Caco-2 (cell line): ENCODE results near the gene DBH. TPM values are rescaled to one million over a fixed set of nuclear protein-coding genes. Genes with fewer than 3 reads are reported as not detected.

Experiments used
- BruUV-seq: library from RNA; stranded (reverse); fragments of 400-500 nt; replicated peaks from 2 replicates; lab custom pipeline; 2021; lab: Mats Ljungman, UMichigan
- CTCF ChIA-PET: fragments of 300-600 bp; sonication (Branson Sonifier 250); formaldehyde crosslinking; loops from one replicate; lab custom pipeline; 2022; ENCODE audit warnings: antibody characterized with exemption; lab: Charles Lee
- POLR2A ChIA-PET: fragments of 300-600 bp; sonication (Branson Sonifier 250); formaldehyde crosslinking; loops from one replicate; lab custom pipeline; 2022; ENCODE audit warnings: antibody characterized with exemption; lab: Charles Lee
- DNase-seq, 2 experiments: peaks; one replicate each; pipeline versions ENCODE4 v3.0.0 to v3.0.0-alpha.2; 2020 to 2022
- H3K27me3 ChIP-seq: replicated peaks from 2 replicates; pipeline ENCODE4 v1.6.0; 2011; ENCODE audit warnings: low read length; ENCODE audit not compliant: control insufficient read depth, insufficient read depth
- H3K36me3 ChIP-seq: 2 replicates; pipeline ENCODE4 v1.5.1; 2011; ENCODE audit warnings: low read length; ENCODE audit not compliant: control insufficient read depth, insufficient read depth
- H3K4me1 ChIP-seq: fragments of 250-450 bp; sonication (Bioruptor Pico); 2 replicates; pipeline ENCODE4 v1.5.1; 2020; ENCODE audit warnings: mild to moderate bottlenecking
- H3K4me3 ChIP-seq: 2 replicates; pipeline ENCODE4 v1.5.1; 2011; ENCODE audit warnings: low read depth, mild to moderate bottlenecking, control low read depth, low read length
- H3K9me3 ChIP-seq: fragments of 250-450 bp; sonication (Bioruptor Pico); 2 replicates; pipeline ENCODE4 v1.5.1; 2020; ENCODE audit warnings: mild to moderate bottlenecking, moderate library complexity
- H3K27ac Mint-ChIP-seq: one replicate; pipeline ENCODE4 v1.8.0; 2022; ENCODE audit warnings: mixed read lengths; ENCODE audit not compliant: unreplicated experiment
- H3K27me3 Mint-ChIP-seq: one replicate; pipeline ENCODE4 v1.8.0; 2022; ENCODE audit warnings: mixed read lengths; ENCODE audit not compliant: insufficient read depth, unreplicated experiment
- H3K36me3 Mint-ChIP-seq: one replicate; pipeline ENCODE4 v1.8.0; 2022; ENCODE audit warnings: mild to moderate bottlenecking, mixed read lengths; ENCODE audit not compliant: insufficient read depth, unreplicated experiment
- H3K4me1 Mint-ChIP-seq: one replicate; pipeline ENCODE4 v1.8.0; 2022; ENCODE audit warnings: low read depth, mixed read lengths; ENCODE audit not compliant: unreplicated experiment
- H3K4me3 Mint-ChIP-seq: one replicate; pipeline ENCODE4 v1.8.0; 2022; ENCODE audit warnings: mild to moderate bottlenecking, moderate library complexity, mixed read lengths; ENCODE audit not compliant: unreplicated experiment
- H3K9me3 Mint-ChIP-seq: one replicate; pipeline ENCODE4 v1.8.0; 2022; ENCODE audit warnings: mixed read lengths; ENCODE audit not compliant: unreplicated experiment
- CTCF ChIP-seq, 2 experiments: fragments of 200-600 bp in 1 of 2; IDR thresholded peaks; 1 replicate in 1 of 2; 2 replicates in 1 of 2; pipeline versions ENCODE4 v1.5.1 to v1.8.0; 2011 to 2022; ENCODE audit warnings: antibody characterized with exemption in 1 of 2, control low read depth in 1 of 2, inconsistent platforms in 1 of 2, low read depth in 1 of 2, low read length in 1 of 2, mild to moderate bottlenecking in 1 of 2, moderate library complexity in 1 of 2; ENCODE audit not compliant: insufficient read depth in 1 of 2, severe bottlenecking in 1 of 2, unreplicated experiment in 1 of 2
- intact Hi-C: fragments of 100-400 bp; cut with micrococcal nuclease; formaldehyde crosslinking; loops from one replicate; pipeline ENCODE4 v1.10.0; 2022; ENCODE audit not compliant: unreplicated experiment
- total RNA-seq: library from RNA; stranded (reverse); gene quantifications from 2 replicates; pipeline ENCODE4 v1.2.3, GENCODE V29; 2022

DBH gene
- total RNA-seq, 1 experiment from 2014 or later: not detected

- Mint-ChIP-seq H3K27ac (no peak overlapping the region), H3K36me3 (no peaks in the 10 kb centered on the region), H3K4me3 (no peak overlapping the region), H3K9me3 (no peaks in the 10 kb centered on the region), H3K27me3 (peaks cover 14% of the 10 kb centered on the region), H3K4me1 (no peaks in the 10 kb centered on the region)
- TF ChIP-seq CTCF (IDR thresholded peaks at IDR 0.05; ENCODE audit: insufficient read depth in 1 of 2, low read depth in 1 of 2, low read length in 1 of 2, severe bottlenecking in 1 of 2, unreplicated experiment in 1 of 2): no peak
- no TSS peak for BruUV-seq
- Histone ChIP-seq H3K4me3 (no peak overlapping the region), H3K4me1 (no peaks in the 10 kb centered on the region), H3K36me3 (no peaks in the 10 kb centered on the region), H3K9me3 (no peaks in the 10 kb centered on the region), H3K27me3 (no peaks in the 10 kb centered on the region; the same call in none of the 2 replicates)
- no peak for DNase-seq
- POLR2A ChIA-PET: no interaction called here
- intact Hi-C loops: no loop called here
- CTCF ChIA-PET: interaction anchor here (0.6 kb wide), 1 partner anchor 116 kb away, joined by 6 read pairs; no protein-coding TSS in a partner anchor
Observed at GRCh38 chr9:133612816-133613215, 23.3 kb upstream of the DBH start.

- no peaks in the 10 kb centered on the region for H3K36me3 Mint-ChIP-seq
- Histone ChIP-seq H3K4me3 (no peak overlapping the region), H3K27me3 (no peaks in the 10 kb centered on the region; the same call in 1 of the 2 replicates), H3K4me1 (no peaks in the 10 kb centered on the region), H3K36me3 (no peaks in the 10 kb centered on the region), H3K9me3 (no peaks in the 10 kb centered on the region)
- no peaks in the 10 kb centered on the region for H3K4me1 Mint-ChIP-seq
- CTCF ChIA-PET: no interaction called here
- no peaks in the 10 kb centered on the region for H3K9me3 Mint-ChIP-seq
- TF ChIP-seq CTCF (IDR thresholded peaks at IDR 0.05; ENCODE audit: insufficient read depth in 1 of 2, low read depth in 1 of 2, low read length in 1 of 2, severe bottlenecking in 1 of 2, unreplicated experiment in 1 of 2): no peak
- POLR2A ChIA-PET: no interaction called here
- H3K27ac Mint-ChIP-seq: no peak overlapping the region
- no TSS peak for BruUV-seq
- DNase-seq: no peak
- peaks cover 18% of the 10 kb centered on the region for H3K27me3 Mint-ChIP-seq
- intact Hi-C loops: no loop called here
- no peak overlapping the region for H3K4me3 Mint-ChIP-seq
Observed at GRCh38 chr9:133613432-133613831, 22.7 kb upstream of the DBH start.

GRCh38 chr9:133614056-133614455, 22.1 kb upstream of the DBH start:
- H3K27me3 ChIP-seq: no peaks in the 10 kb centered on the region; the same call in 1 of the 2 replicates
- POLR2A ChIA-PET: no interaction called here
- Mint-ChIP-seq H3K4me1 (no peaks in the 10 kb centered on the region), H3K4me3 (no peak overlapping the region), H3K36me3 (no peaks in the 10 kb centered on the region), H3K27me3 (peaks cover 21% of the 10 kb centered on the region), H3K27ac (no peak overlapping the region), H3K9me3 (no peaks in the 10 kb centered on the region)
- no peak overlapping the region for H3K4me3 ChIP-seq
- no peaks in the 10 kb centered on the region for H3K36me3 ChIP-seq
- no TSS peak for BruUV-seq
- no peaks in the 10 kb centered on the region for H3K9me3 ChIP-seq
- intact Hi-C loops: no loop called here
- H3K4me1 ChIP-seq: no peaks in the 10 kb centered on the region
- CTCF ChIA-PET: no interaction called here
- no peak for DNase-seq
- TF ChIP-seq CTCF (IDR thresholded peaks at IDR 0.05; ENCODE audit: insufficient read depth in 1 of 2, low read depth in 1 of 2, low read length in 1 of 2, severe bottlenecking in 1 of 2, unreplicated experiment in 1 of 2): no peak
